Nephron (organoid): Measurements from ENCODE around the gene SLC6A15.

ENCODE experiments used
- H3K27ac Mint-ChIP-seq, 3 experiments: 2 replicates each; pipeline ENCODE4 v1.8.0; 2020; ENCODE audit warnings: mixed read lengths in 3 of 3, mild to moderate bottlenecking in 2 of 3, moderate library complexity in 1 of 3
- H3K27me3 Mint-ChIP-seq: 2 replicates; pipeline ENCODE4 v1.8.0; 2021; ENCODE audit warnings: low read depth, mild to moderate bottlenecking, moderate library complexity, mixed read lengths
- H3K36me3 Mint-ChIP-seq: 2 replicates; pipeline ENCODE4 v1.8.0; 2020; ENCODE audit warnings: low read depth, mixed read lengths
- H3K4me1 Mint-ChIP-seq: 2 replicates; pipeline ENCODE4 v1.8.0; 2020; ENCODE audit warnings: mixed read lengths
- H3K4me3 Mint-ChIP-seq, 3 experiments: 2 replicates each; pipeline ENCODE4 v1.8.0; 2020; ENCODE audit warnings: mild to moderate bottlenecking in 3 of 3, mixed read lengths in 3 of 3, moderate library complexity in 2 of 3
- H3K9me3 Mint-ChIP-seq: 2 replicates; pipeline ENCODE4 v1.8.0; 2020; ENCODE audit warnings: mixed read lengths
- CTCF ChIP-seq, 3 experiments: fragments of 200-600 bp; sonication (generic); IDR thresholded peaks; one replicate each; pipeline ENCODE4 v1.5.0; 2021; ENCODE audit warnings: antibody characterized with exemption in 3 of 3; ENCODE audit not compliant: unreplicated experiment in 3 of 3

Gene SLC6A15

GRCh38 chr12:84891106-84891838 lies 21.3 kb downstream of the SLC6A15 start:
- Mint-ChIP-seq H3K36me3 (no peaks in the 10 kb centered on the region), H3K27ac (no peak overlapping the region), H3K4me1 (no peaks in the 10 kb centered on the region), H3K9me3 (no peaks in the 10 kb centered on the region), H3K4me3 (no peak overlapping the region), H3K27me3 (no peaks in the 10 kb centered on the region)
- no peak for TF ChIP-seq CTCF (IDR thresholded peaks at IDR 0.05; ENCODE audit: unreplicated experiment in 3 of 3)

DNA sequence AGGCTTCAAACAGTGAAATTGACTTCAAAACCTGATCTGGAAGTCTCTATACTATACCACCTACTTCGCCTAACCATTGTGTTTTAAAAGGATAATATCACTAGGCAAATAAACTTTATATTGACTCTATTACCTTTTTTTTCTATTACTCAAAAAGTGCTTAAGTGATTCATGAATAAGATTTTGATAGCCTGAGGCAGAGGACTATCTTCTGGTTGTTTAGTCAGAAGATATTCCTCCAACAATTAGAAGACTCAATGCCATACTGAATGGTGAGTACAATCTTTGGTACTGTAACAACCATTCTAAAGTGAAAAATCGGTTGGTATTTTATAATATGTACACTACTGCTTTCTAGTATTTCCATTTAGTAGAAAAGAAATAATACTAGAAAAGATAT lies 22.8 kb downstream of the SLC6A15 start:
- Mint-ChIP-seq H3K27me3 (no peaks in the 10 kb centered on the region), H3K4me3 (no peak overlapping the region), H3K36me3 (no peaks in the 10 kb centered on the region), H3K4me1 (no peaks in the 10 kb centered on the region), H3K9me3 (no peaks in the 10 kb centered on the region), H3K27ac (no peak overlapping the region)
- TF ChIP-seq CTCF (IDR thresholded peaks at IDR 0.05; ENCODE audit: unreplicated experiment in 3 of 3) = no peak

GRCh38 chr12:84888861-84889260 lies 23.7 kb downstream of the SLC6A15 start:
- Mint-ChIP-seq H3K4me1 (no peaks in the 10 kb centered on the region), H3K4me3 (no peak overlapping the region), H3K9me3 (no peaks in the 10 kb centered on the region), H3K27ac (no peak overlapping the region), H3K27me3 (no peaks in the 10 kb centered on the region), H3K36me3 (no peaks in the 10 kb centered on the region)
- TF ChIP-seq CTCF (IDR thresholded peaks at IDR 0.05; ENCODE audit: unreplicated experiment in 3 of 3) = no peak

DNA sequence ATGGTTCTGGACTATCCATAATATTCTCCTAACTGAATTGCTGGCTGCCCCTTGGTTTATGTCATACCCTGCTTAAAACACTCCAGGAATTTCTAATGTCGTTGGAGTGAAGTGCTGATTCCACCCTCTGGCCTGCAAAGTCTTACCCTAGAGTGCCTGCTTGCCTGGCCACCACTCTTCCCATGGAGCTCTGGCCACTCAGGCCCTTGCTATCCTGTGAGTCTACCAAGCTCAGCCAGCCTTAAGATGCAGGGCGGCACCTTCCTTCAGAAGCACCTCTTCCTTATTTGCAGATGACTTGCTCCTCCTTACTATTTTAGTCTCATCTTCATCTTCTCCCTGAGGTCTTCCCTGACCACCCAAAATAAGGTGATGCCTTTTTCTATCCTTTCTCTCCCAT lies 35.3 kb downstream of the SLC6A15 start:
- no peak overlapping the region for H3K4me3 Mint-ChIP-seq
- H3K9me3 Mint-ChIP-seq = no peaks in the 10 kb centered on the region
- no peaks in the 10 kb centered on the region for H3K27me3 Mint-ChIP-seq
- no peaks in the 10 kb centered on the region for H3K4me1 Mint-ChIP-seq
- H3K36me3 Mint-ChIP-seq = no peaks in the 10 kb centered on the region
- no peak for TF ChIP-seq CTCF (IDR thresholded peaks at IDR 0.05; ENCODE audit: unreplicated experiment in 3 of 3)
- H3K27ac Mint-ChIP-seq = no peak overlapping the region

GRCh38 chr12:84875241-84875640 lies 37.4 kb downstream of the SLC6A15 start:
- no peak overlapping the region for H3K27ac Mint-ChIP-seq
- H3K4me1 Mint-ChIP-seq = no peaks in the 10 kb centered on the region
- no peak overlapping the region for H3K4me3 Mint-ChIP-seq
- TF ChIP-seq CTCF (IDR thresholded peaks at IDR 0.05; ENCODE audit: unreplicated experiment in 3 of 3) = no peak
- H3K27me3 Mint-ChIP-seq = no peaks in the 10 kb centered on the region
- H3K9me3 Mint-ChIP-seq = no peaks in the 10 kb centered on the region
- H3K36me3 Mint-ChIP-seq = no peaks in the 10 kb centered on the region

DNA sequence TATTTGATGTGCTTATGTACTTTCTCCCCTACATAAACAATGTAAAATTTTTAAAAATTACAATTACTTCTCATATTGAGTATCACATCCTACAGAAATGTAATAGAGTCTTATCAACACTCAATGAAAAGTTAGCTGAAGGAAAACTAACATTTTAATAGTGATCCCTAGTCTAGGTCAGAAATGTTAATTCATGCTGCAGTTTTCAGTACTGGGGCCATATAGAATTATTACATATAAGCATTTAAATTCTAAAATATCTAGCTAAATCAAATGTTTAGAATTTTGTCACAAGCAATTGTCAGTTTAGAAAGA lies 37.8 kb downstream of the SLC6A15 start:
- Mint-ChIP-seq H3K4me1 (no peaks in the 10 kb centered on the region), H3K9me3 (no peaks in the 10 kb centered on the region), H3K36me3 (no peaks in the 10 kb centered on the region), H3K27ac (no peak overlapping the region), H3K27me3 (no peaks in the 10 kb centered on the region), H3K4me3 (no peak overlapping the region)
- peak in 1 of 3 experiments; percentile 8 for TF ChIP-seq CTCF (IDR thresholded peaks at IDR 0.05; ENCODE audit: unreplicated experiment in 3 of 3)
